GM12878 (cell line): ENCODE measurements around the gene MRPL49. TPM values are rescaled to one million over a fixed set of nuclear protein-coding genes. Genes with fewer than 3 reads are reported as not detected.

Source experiments
- ATAC-seq: fragments of 200-7000 bp; cut with Tn5 transposase; 3 replicates; pipeline ENCODE4 v1.9.1; 2020; ENCODE audit warnings: mild to moderate bottlenecking, moderate library complexity
- BruUV-seq: library from RNA; stranded (reverse); fragments of 400-500 nt; replicated peaks from 2 replicates; lab custom pipeline; 2021; lab: Mats Ljungman, UMichigan
- CTCF ChIA-PET: fragments of 300-600 bp; sonication (Branson Sonifier 250); formaldehyde crosslinking; extraction: SDS; loops from one replicate; lab custom pipeline; 2021; ENCODE audit warnings: inconsistent platforms; lab: Yijun Ruan, JAX
- POLR2A ChIA-PET: fragments of 350-600 bp; formaldehyde crosslinking; extraction: SDS; loops from one replicate; lab custom pipeline; 2021; ENCODE audit warnings: inconsistent platforms; lab: Charles Lee
- RAD21 ChIA-PET: fragments of 300-600 bp; sonication (Branson Sonifier 250); formaldehyde crosslinking; loops from one replicate; lab custom pipeline; 2023; ENCODE audit warnings: antibody characterized with exemption; ENCODE audit not compliant: unreplicated experiment; lab: Charles Lee
- SMC1A ChIA-PET: fragments of 300-600 bp; sonication (Branson Sonifier 250); formaldehyde crosslinking; loops from one replicate; lab custom pipeline; 2023; ENCODE audit not compliant: unreplicated experiment, uncharacterized antibody; lab: Charles Lee
- DNase-seq: peaks from one replicate; pipeline ENCODE4 v3.0.0-alpha.2; 2011; ENCODE audit warnings: low read depth, low spot score
- FAIRE-seq: peaks from 3 replicates; lab custom pipeline; 2011; peaks lifted over from hg19 to GRCh38; lab: Jason Lieb, UNC
- H2AFZ ChIP-seq: 2 replicates; pipeline ENCODE4 v1.6.0; 2011; ENCODE audit warnings: low read depth, low read length, control low read depth; ENCODE audit not compliant: control insufficient read depth
- H3K27ac ChIP-seq: 2 replicates; pipeline ENCODE4 v1.5.1; 2011; ENCODE audit warnings: control low read depth; ENCODE audit not compliant: control insufficient read depth, insufficient read depth
- H3K27me3 ChIP-seq, 2 experiments: replicated peaks in 1 of 2; 2 replicates each; pipeline versions ENCODE4 v1.6.0 to v1.6.1; 2011; ENCODE audit warnings: low read length in 1 of 2; ENCODE audit not compliant: control insufficient read depth in 2 of 2, insufficient read depth in 2 of 2
- H3K36me3 ChIP-seq, 2 experiments: 2 replicates each; pipeline ENCODE4 v1.5.1; 2011; ENCODE audit warnings: low read length in 1 of 2; ENCODE audit not compliant: control insufficient read depth in 2 of 2, insufficient read depth in 2 of 2
- H3K4me1 ChIP-seq: 2 replicates; pipeline ENCODE4 v1.6.1; 2011; ENCODE audit warnings: mild to moderate bottlenecking, low read length, moderate library complexity, mixed read lengths; ENCODE audit not compliant: control insufficient read depth, insufficient read depth
- H3K4me2 ChIP-seq: 2 replicates; pipeline ENCODE4 v1.6.0; 2011; ENCODE audit warnings: control low read depth; ENCODE audit not compliant: control insufficient read depth, insufficient read depth
- H3K4me3 ChIP-seq: fragments of 200-600 bp; sonication (generic); 2 replicates; pipeline ENCODE4 v1.5.1; 2016
- H3K79me2 ChIP-seq: 2 replicates; pipeline ENCODE4 v1.6.0; 2011; ENCODE audit warnings: low read length; ENCODE audit not compliant: control insufficient read depth, insufficient read depth
- H3K9ac ChIP-seq: 2 replicates; pipeline ENCODE4 v1.8.0; 2011; ENCODE audit warnings: low read length, control low read depth, mixed read lengths; ENCODE audit not compliant: control insufficient read depth, insufficient read depth
- H3K9me3 ChIP-seq: replicated peaks from 3 replicates; pipeline ENCODE4 v1.5.1; 2011; ENCODE audit warnings: mild to moderate bottlenecking, low read length; ENCODE audit not compliant: control insufficient read depth, insufficient read depth
- H4K20me1 ChIP-seq: 2 replicates; pipeline ENCODE4 v1.6.0; 2011; ENCODE audit not compliant: control insufficient read depth, insufficient read depth
- HCFC1 ChIP-seq: fragments of 150-350 bp; IDR thresholded peaks from 2 replicates; pipeline ENCODE4 v1.6.1; 2014; ENCODE audit warnings: low read length
- HDAC2 ChIP-seq: fragments of 200-600 bp; sonication (generic); IDR thresholded peaks from 2 replicates; pipeline ENCODE4 v1.6.1; 2017
- IRF5 ChIP-seq: fragments of 450-650 bp; IDR thresholded peaks from 2 replicates; pipeline ENCODE4 v1.6.1; 2017; ENCODE audit warnings: borderline replicate concordance
- MTA3 ChIP-seq: IDR thresholded peaks from 2 replicates; pipeline ENCODE4 v1.6.1; 2012; ENCODE audit warnings: low read length, inconsistent platforms, borderline replicate concordance
- NRF1 ChIP-seq: conservative IDR thresholded peaks from 2 replicates; pipeline ENCODE4 v1.6.1; 2011; ENCODE audit warnings: mild to moderate bottlenecking, low read depth, low read length, improper control_type of control experiment
- POLR2AphosphoS2 ChIP-seq: IDR thresholded peaks from 2 replicates; pipeline ENCODE4 v1.6.1; 2011; ENCODE audit warnings: low read depth, mild to moderate bottlenecking, low read length, improper control_type of control experiment, moderate library complexity
- POLR2AphosphoS5 ChIP-seq: IDR thresholded peaks from 2 replicates; pipeline ENCODE4 v1.6.1; 2011; ENCODE audit warnings: mild to moderate bottlenecking, low read length, inconsistent platforms
- SREBF2 ChIP-seq: IDR thresholded peaks from 2 replicates; pipeline ENCODE4 v1.6.1; 2012; ENCODE audit warnings: mild to moderate bottlenecking, low read length
- SRF ChIP-seq, 2 experiments: IDR thresholded peaks; 2 replicates each; pipeline ENCODE4 v1.6.1; 2011; ENCODE audit warnings: low read depth in 2 of 2, low read length in 2 of 2, mild to moderate bottlenecking in 1 of 2, moderate library complexity in 1 of 2
- WGBS: methylation state at CpG from one replicate; pipeline ENCODE4 v1.1.6; 2016; ENCODE audit warnings: low lambda C conversion rate; ENCODE audit not compliant: insufficient replicate concordance, insufficient coverage; ENCODE audit errors: missing lambda C conversion rate; 5-methylcytosine and 5-hydroxymethylcytosine counted together
- in situ Hi-C: fragments of 300-500 bp; cut with MboI; formaldehyde crosslinking; loops from 9 replicates; pipeline ENCODE4 v1.14.3; 2018; ENCODE audit warnings: mixed read lengths
- intact Hi-C: fragments of 100-400 bp; cut with micrococcal nuclease; formaldehyde crosslinking; loops from one replicate; pipeline ENCODE4 v1.14.2; 2022; ENCODE audit not compliant: unreplicated experiment
- polyA plus RNA-seq, 11 experiments: library from polyadenylated mRNA; depleted of rRNA in 4 of 11; unstranded in 6 of 11; stranded (reverse) in 5 of 11; fragments of >200 nt; fragmentation: Nextera tagmentation in 4 of 11; fragmentation: Illumina TruSeq in 1 of 11; extraction: Ambion mirVana in 4 of 11; extraction: Trizol in 1 of 11; gene quantifications; 1 replicate in 1 of 11; 2 replicates in 10 of 11; pipeline versions ENCODE4 v1.2.1 to v1.2.3, GENCODE V29; 2011 to 2016; ENCODE audit warnings: inconsistent platforms in 2 of 11, missing spikeins in 2 of 11, low read depth in 1 of 11
- total RNA-seq, 4 experiments: library from RNA; depleted of rRNA in 3 of 4; stranded (reverse); fragments of >200 nt in 3 of 4; fragmentation: Illumina TruSeq in 1 of 4; extraction: Trizol in 1 of 4; gene quantifications; 2 replicates each; pipeline versions ENCODE4 v1.2.1 to v1.2.3, GENCODE V29; 2013 to 2021
- TF ChIP-seq, protein P1 (sequence below): fragments of 450-650 bp; IDR thresholded peaks from 2 replicates; pipeline ENCODE4 v1.6.1; 2017; ENCODE audit warnings: low read depth, mild to moderate bottlenecking, moderate library complexity
- TF ChIP-seq, protein P2 (sequence below): IDR thresholded peaks from 2 replicates; pipeline ENCODE4 v1.6.1; 2011; ENCODE audit warnings: low read depth, mild to moderate bottlenecking, low read length, moderate library complexity, borderline replicate concordance; ENCODE audit errors: extremely low read depth
- TF ChIP-seq, protein P3 (sequence below): IDR thresholded peaks from 2 replicates; pipeline ENCODE4 v1.6.1; 2011; ENCODE audit warnings: borderline replicate concordance, low read depth, mild to moderate bottlenecking, moderate library complexity, low read length; ENCODE audit not compliant: insufficient read depth, poor library complexity, severe bottlenecking

The MRPL49 gene
- total and polyA plus RNA-seq, 10 of the 15 experiments (the other 5 are each of a cell fraction or from before 2014, with no cell fraction given): 42.0 to 116 (median 71.7) TPM

DNA sequence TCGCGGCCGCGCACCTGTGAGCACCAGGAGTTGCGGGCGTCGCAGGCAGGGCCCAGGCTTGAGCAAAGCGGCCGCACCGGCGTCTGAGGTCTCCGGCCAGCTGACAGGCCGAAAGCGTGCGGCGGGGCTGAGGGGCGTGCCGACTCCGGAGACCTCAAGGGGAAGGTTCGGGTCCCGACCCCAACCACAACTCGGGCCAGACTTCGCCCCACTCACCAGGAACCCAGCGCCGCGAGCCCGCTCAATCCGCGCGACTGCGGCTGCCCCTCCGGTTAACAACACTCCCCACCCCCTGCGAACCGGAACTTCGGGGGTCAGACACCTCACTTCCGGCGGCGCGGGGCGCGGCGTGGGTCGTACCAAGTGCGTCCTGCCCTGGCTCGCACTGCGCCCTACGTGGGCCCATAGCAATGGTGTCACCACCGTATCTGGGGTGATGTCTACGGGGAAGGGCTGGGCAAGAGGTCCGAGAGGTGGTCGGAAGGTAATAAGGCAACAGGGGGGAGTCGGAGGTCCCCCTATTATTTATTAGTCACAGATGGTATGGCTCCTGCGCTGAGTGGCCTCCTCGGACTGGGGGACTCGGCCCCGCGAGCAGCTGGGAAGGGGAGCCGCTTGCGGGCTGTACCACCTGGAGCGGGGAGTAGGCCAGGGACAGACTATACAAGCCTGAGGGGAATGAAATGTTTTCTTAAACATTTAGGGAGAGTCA lies 12.3 kb downstream of the MRPL49 start, which contains the start of gene SYVN1 (continued):
- TF ChIP-seq, protein P1, sequence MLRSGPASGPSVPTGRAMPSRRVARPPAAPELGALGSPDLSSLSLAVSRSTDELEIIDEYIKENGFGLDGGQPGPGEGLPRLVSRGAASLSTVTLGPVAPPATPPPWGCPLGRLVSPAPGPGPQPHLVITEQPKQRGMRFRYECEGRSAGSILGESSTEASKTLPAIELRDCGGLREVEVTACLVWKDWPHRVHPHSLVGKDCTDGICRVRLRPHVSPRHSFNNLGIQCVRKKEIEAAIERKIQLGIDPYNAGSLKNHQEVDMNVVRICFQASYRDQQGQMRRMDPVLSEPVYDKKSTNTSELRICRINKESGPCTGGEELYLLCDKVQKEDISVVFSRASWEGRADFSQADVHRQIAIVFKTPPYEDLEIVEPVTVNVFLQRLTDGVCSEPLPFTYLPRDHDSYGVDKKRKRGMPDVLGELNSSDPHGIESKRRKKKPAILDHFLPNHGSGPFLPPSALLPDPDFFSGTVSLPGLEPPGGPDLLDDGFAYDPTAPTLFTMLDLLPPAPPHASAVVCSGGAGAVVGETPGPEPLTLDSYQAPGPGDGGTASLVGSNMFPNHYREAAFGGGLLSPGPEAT: peak; percentile 96
- TF ChIP-seq IRF5 (no peak), POLR2AphosphoS5 (peak; percentile 87), MTA3 (no peak), HCFC1 (peak; percentile 45)

DNA sequence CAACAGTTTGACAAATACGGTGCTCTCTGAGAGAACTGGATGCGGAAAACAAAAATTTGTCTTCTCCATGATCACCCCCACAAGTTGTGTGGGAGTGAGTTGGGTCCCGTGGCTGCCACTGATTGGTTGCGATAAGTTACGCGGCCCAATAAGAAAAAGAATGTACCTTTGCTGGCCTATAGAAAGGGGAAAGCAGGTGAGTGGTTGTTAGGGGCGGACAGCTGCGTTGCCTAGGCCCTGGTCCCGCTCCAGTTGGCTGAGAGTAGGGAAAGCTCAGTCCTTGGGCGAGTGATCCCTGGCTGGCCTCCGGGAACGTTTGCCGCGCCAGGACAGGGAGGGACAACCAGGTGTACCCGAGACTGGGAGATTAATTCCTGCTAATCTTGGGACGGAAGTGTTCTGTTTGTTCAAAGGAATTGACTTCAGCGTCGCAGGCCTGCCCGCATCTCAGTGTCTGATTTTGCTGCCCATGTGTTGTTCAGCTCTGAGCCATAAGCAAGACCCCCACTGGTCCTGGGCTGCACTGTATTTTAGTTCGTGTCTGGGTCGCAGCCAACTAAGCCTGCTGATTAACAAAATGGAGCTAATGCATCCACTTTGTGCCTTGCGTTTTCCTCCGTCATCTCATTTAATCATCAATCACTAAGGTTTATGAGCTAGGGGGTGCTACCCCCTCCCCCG lies 13.0 kb downstream of the MRPL49 start:
- no peaks in the 10 kb centered on the region for H3K9me3 ChIP-seq
- TSS peak; percentile 93 for BruUV-seq
- 2% methylated on average over 24 of the region's 24 CpGs for WGBS
- in situ Hi-C loops: no loop called here
- 0 out of 2 replicates have a peak, but pooled peaks cover 4% of the 10 kb centered on the region for H4K20me1 ChIP-seq
- H2AFZ ChIP-seq: peak overlapping the region; percentile 97
- peaks cover 10 to 13% of the 10 kb centered on the region in 2 experiments; a peak in 3 of 4 replicates for H3K36me3 ChIP-seq
- ChIA-PET CTCF (interaction anchor here (0.6 to 6.7 kb wide), 12 partner anchors 11 to 290 kb away, joined by 3 to 40 read pairs (median 5); partner anchors contain the start of genes CAPN1, CDC42BPG, CDC42EP2 and FAU), POLR2A (interaction anchor here (0.6 to 3.1 kb wide), 24 partner anchors 9 to 356 kb away, joined by 3 to 28 read pairs (median 4); partner anchors contain the start of genes CAPN1, CDCA5, FAU and MRPL49), SMC1A (interaction anchor here (0.7 to 2.4 kb wide), 12 partner anchors 10 to 287 kb away, joined by 3 to 13 read pairs (median 6); partner anchors contain the start of genes FAU, MRPL49 and ZNHIT2), RAD21 (interaction anchor here (0.5 to 3.0 kb wide), 11 partner anchors 12 to 287 kb away, joined by 3 to 25 read pairs (median 4); partner anchors contain the start of genes ARL2, CAPN1, DPF2 and FAU)
- peak overlapping the region; percentile 98 for H3K4me2 ChIP-seq
- intact Hi-C loops: loop anchor here (5.0 to 10.0 kb wide), 2 partner anchors 47 to 120 kb away; partner anchors contain the start of gene CAPN1
- H3K27ac ChIP-seq: peak overlapping the region; percentile 99
- peak overlapping the region; percentile 96 for H3K9ac ChIP-seq
- DNase-seq (no peak), FAIRE-seq (peak; percentile 96), ATAC-seq (peak; percentile 91)
- peak overlapping the region; percentile 99 for H3K4me3 ChIP-seq
- H3K27me3 ChIP-seq: no peaks in the 10 kb centered on the region
- peaks cover 44% of the 10 kb centered on the region for H3K79me2 ChIP-seq
- peaks cover 21% of the 10 kb centered on the region for H3K4me1 ChIP-seq
- TF ChIP-seq, protein P2, sequence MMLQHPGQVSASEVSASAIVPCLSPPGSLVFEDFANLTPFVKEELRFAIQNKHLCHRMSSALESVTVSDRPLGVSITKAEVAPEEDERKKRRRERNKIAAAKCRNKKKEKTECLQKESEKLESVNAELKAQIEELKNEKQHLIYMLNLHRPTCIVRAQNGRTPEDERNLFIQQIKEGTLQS: no peak
- no peak for TF ChIP-seq SREBF2
- peak; percentile 19; the same call in 1 of the 2 replicates for TF ChIP-seq NRF1
- TF ChIP-seq, protein P1: peak; percentile 85; the same call in 1 of the 2 replicates
- no peak for TF ChIP-seq HDAC2
- TF ChIP-seq, protein P3, sequence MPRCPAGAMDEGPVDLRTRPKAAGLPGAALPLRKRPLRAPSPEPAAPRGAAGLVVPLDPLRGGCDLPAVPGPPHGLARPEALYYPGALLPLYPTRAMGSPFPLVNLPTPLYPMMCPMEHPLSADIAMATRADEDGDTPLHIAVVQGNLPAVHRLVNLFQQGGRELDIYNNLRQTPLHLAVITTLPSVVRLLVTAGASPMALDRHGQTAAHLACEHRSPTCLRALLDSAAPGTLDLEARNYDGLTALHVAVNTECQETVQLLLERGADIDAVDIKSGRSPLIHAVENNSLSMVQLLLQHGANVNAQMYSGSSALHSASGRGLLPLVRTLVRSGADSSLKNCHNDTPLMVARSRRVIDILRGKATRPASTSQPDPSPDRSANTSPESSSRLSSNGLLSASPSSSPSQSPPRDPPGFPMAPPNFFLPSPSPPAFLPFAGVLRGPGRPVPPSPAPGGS: no peak
- no peak for TF ChIP-seq SRF (IDR thresholded peaks at IDR 0.05; ENCODE audit: low read depth in 2 of 2, low read length in 2 of 2)
- TF ChIP-seq POLR2AphosphoS2: peak; percentile 50
